ENCODE data around the gene FYN.

DNA sequence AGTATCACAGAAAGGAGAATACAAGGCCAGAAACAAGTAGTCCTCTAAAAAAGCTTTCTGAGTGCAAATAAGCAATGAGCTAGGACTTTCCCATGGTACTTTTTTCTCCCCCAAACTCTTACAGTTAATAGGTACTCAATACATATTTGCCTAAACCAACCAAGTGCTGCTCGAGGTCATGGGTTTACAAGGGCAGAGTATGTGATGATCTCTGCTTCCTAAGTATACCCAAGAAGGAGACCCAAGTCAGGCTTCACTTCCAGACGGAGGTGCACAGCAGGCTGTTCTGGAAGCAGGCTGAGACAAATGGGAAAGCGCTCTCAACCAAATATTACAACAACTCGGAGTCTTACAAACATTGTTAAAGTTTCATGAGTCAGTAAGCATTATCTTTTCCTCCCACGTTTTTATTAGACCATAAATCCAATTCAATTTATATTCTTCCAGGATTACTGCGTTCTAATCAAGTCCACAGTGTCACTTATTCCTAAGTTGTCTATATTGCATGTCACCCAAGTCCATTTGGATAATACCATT, 8.1 kb downstream of the FYN start:
- TF ChIP-seq EZH2 (IDR thresholded peaks at IDR 0.05) = no peak
- no peak for TF ChIP-seq POLR2AphosphoS5 (IDR thresholded peaks at IDR 0.05; ENCODE audit: borderline replicate concordance, low read depth, low read length)
- no peak for TF ChIP-seq FOXP2 (optimal IDR thresholded peaks at IDR 0.05; ENCODE audit: control extremely low read depth, extremely low read length, insufficient read depth)
